HEK293 (cell line): Measurements from ENCODE around the gene DCTN4.

ENCODE experiments used
- AEBP2 ChIP-seq: fragments of 450-650 bp; formaldehyde crosslinking; IDR thresholded peaks from 2 replicates; pipeline ENCODE4 v1.5.1; 2016; ENCODE audit warnings: missing biosample characterization, missing genetic modification characterization, borderline replicate concordance
- ATF2 ChIP-seq: fragments of 450-650 bp; formaldehyde crosslinking; IDR thresholded peaks from 2 replicates; pipeline ENCODE4 v1.5.1; 2016; ENCODE audit warnings: missing biosample characterization, missing genetic modification characterization, low read depth
- EGR2 ChIP-seq: fragments of 450-650 bp; formaldehyde crosslinking; IDR thresholded peaks from 2 replicates; pipeline ENCODE4 v1.5.1; 2016; ENCODE audit warnings: low read depth, missing biosample characterization, missing genetic modification characterization
- HIC1 ChIP-seq: fragments of 450-650 bp; formaldehyde crosslinking; IDR thresholded peaks from 2 replicates; pipeline ENCODE4 v1.5.1; 2016; ENCODE audit warnings: missing biosample characterization, missing genetic modification characterization
- HOXC10 ChIP-seq: sonication (generic); formaldehyde crosslinking; IDR thresholded peaks from 2 replicates; pipeline ENCODE4 v1.8.1; 2023; ENCODE audit warnings: mild to moderate bottlenecking, missing genetic modification reagents
- OVOL3 ChIP-seq: fragments of 450-650 bp; formaldehyde crosslinking; IDR thresholded peaks from 2 replicates; pipeline ENCODE4 v1.5.1; 2016; ENCODE audit warnings: missing biosample characterization, missing genetic modification characterization
- PRDM4 ChIP-seq: fragments of 450-650 bp; formaldehyde crosslinking; IDR thresholded peaks from 2 replicates; pipeline ENCODE4 v1.5.1; 2017; ENCODE audit warnings: missing biosample characterization, missing genetic modification characterization
- PRDM6 ChIP-seq: fragments of 450-650 bp; formaldehyde crosslinking; IDR thresholded peaks from 2 replicates; pipeline ENCODE4 v1.5.1; 2017; ENCODE audit warnings: missing biosample characterization, missing genetic modification characterization
- SCRT2 ChIP-seq: fragments of 450-650 bp; formaldehyde crosslinking; IDR thresholded peaks from 2 replicates; pipeline ENCODE4 v1.5.1; 2016; ENCODE audit warnings: missing biosample characterization, missing genetic modification characterization
- SP7 ChIP-seq: fragments of 450-650 bp; formaldehyde crosslinking; IDR thresholded peaks from 2 replicates; pipeline ENCODE4 v1.5.1; 2016; ENCODE audit warnings: missing biosample characterization, missing genetic modification characterization
- ZBTB17 ChIP-seq: fragments of 450-650 bp; formaldehyde crosslinking; IDR thresholded peaks from 2 replicates; pipeline ENCODE4 v1.5.1; 2016; ENCODE audit warnings: missing biosample characterization, missing genetic modification characterization
- ZBTB6 ChIP-seq: fragments of 450-650 bp; formaldehyde crosslinking; IDR thresholded peaks from 2 replicates; pipeline ENCODE4 v1.5.1; 2017; ENCODE audit warnings: missing biosample characterization, missing genetic modification characterization
- ZEB2 ChIP-seq: fragments of 450-650 bp; formaldehyde crosslinking; IDR thresholded peaks from 2 replicates; pipeline ENCODE4 v1.5.1; 2016; ENCODE audit warnings: missing biosample characterization, missing genetic modification characterization
- ZNF10 ChIP-seq: fragments of 450-650 bp; formaldehyde crosslinking; IDR thresholded peaks from 2 replicates; pipeline ENCODE4 v1.5.1; 2017; ENCODE audit warnings: missing biosample characterization, missing genetic modification characterization
- ZNF157 ChIP-seq: fragments of 450-650 bp; formaldehyde crosslinking; IDR thresholded peaks from 2 replicates; pipeline ENCODE4 v1.5.1; 2016; ENCODE audit warnings: missing biosample characterization, missing genetic modification characterization
- ZNF18 ChIP-seq: fragments of 450-650 bp; formaldehyde crosslinking; IDR thresholded peaks from 2 replicates; pipeline ENCODE4 v1.5.1; 2016; ENCODE audit warnings: missing biosample characterization, missing genetic modification characterization
- ZNF19 ChIP-seq: fragments of 450-650 bp; formaldehyde crosslinking; IDR thresholded peaks from 2 replicates; pipeline ENCODE4; 2016; ENCODE audit warnings: missing biosample characterization, missing genetic modification characterization, low read depth
- ZNF221 ChIP-seq: fragments of 450-650 bp; formaldehyde crosslinking; IDR thresholded peaks from 2 replicates; pipeline ENCODE4 v1.5.1; 2017; ENCODE audit warnings: missing biosample characterization, missing genetic modification characterization, borderline replicate concordance
- ZNF248 ChIP-seq: fragments of 450-650 bp; formaldehyde crosslinking; IDR thresholded peaks from 2 replicates; pipeline ENCODE4 v1.5.1; 2017; ENCODE audit warnings: missing biosample characterization, missing genetic modification characterization
- ZNF366 ChIP-seq: fragments of 450-650 bp; formaldehyde crosslinking; conservative IDR thresholded peaks from 2 replicates; pipeline ENCODE4 v1.5.1; 2016; ENCODE audit warnings: missing biosample characterization, missing genetic modification characterization
- ZNF416 ChIP-seq: fragments of 450-650 bp; formaldehyde crosslinking; IDR thresholded peaks from 2 replicates; pipeline ENCODE4 v1.5.1; 2016; ENCODE audit warnings: missing biosample characterization, missing genetic modification characterization
- ZNF580 ChIP-seq: fragments of 450-650 bp; formaldehyde crosslinking; IDR thresholded peaks from 2 replicates; pipeline ENCODE4 v1.5.1; 2016; ENCODE audit warnings: missing biosample characterization, missing genetic modification characterization
- ZNF701 ChIP-seq: fragments of 450-650 bp; formaldehyde crosslinking; IDR thresholded peaks from 2 replicates; pipeline ENCODE4 v1.5.1; 2016; ENCODE audit warnings: missing biosample characterization, missing genetic modification characterization
- ZNF791 ChIP-seq: fragments of 450-650 bp; formaldehyde crosslinking; IDR thresholded peaks from 2 replicates; pipeline ENCODE4 v1.5.1; 2016; ENCODE audit warnings: missing biosample characterization, missing genetic modification characterization
- ZSCAN23 ChIP-seq: fragments of 450-650 bp; formaldehyde crosslinking; IDR thresholded peaks from 2 replicates; pipeline ENCODE4 v1.5.1; 2016; ENCODE audit warnings: missing biosample characterization, missing genetic modification characterization
- ZSCAN5A ChIP-seq: fragments of 450-650 bp; formaldehyde crosslinking; IDR thresholded peaks from 2 replicates; pipeline ENCODE4 v1.5.1; 2016; ENCODE audit warnings: missing biosample characterization, missing genetic modification characterization
- ZXDB ChIP-seq: fragments of 450-650 bp; formaldehyde crosslinking; IDR thresholded peaks from 2 replicates; pipeline ENCODE4 v1.5.1; 2016; ENCODE audit warnings: missing biosample characterization, missing genetic modification characterization

Gene DCTN4

GRCh38 chr5:150783422-150783928 is 24.7 kb upstream of the DCTN4 start (continued):
- peak; percentile 71 for TF ChIP-seq PRDM4 (tag by site-specific recombination)
- TF ChIP-seq HIC1 (tag by site-specific recombination) = peak; percentile 48; the same call in 1 of the 2 replicates
- no peak for TF ChIP-seq ATF2 (tag by site-specific recombination)
- TF ChIP-seq ZSCAN5A (tag by site-specific recombination) = no peak
- no peak for TF ChIP-seq ZNF221 (tag by site-specific recombination)
- no peak for TF ChIP-seq ZNF157
- TF ChIP-seq ZXDB (tag by site-specific recombination) = peak; percentile 67; the same call in 1 of the 2 replicates
- TF ChIP-seq ZNF248 (tag by site-specific recombination) = no peak
- peak; percentile 64 for TF ChIP-seq ZNF366 (tag by site-specific recombination)
- TF ChIP-seq ZNF701 = no peak
- TF ChIP-seq HOXC10 (CRISPR knock-in tag) = no peak
- no peak for TF ChIP-seq ZNF416 (tag by site-specific recombination)
- TF ChIP-seq EGR2 = no peak
- TF ChIP-seq ZSCAN23 (tag by site-specific recombination) = no peak
- no peak for TF ChIP-seq ZNF791 (tag by site-specific recombination)
- TF ChIP-seq ZNF19 (tag by site-specific recombination) = no peak
- no peak for TF ChIP-seq ZBTB6 (tag by site-specific recombination)
- TF ChIP-seq ZEB2 = peak; percentile 81
- peak; percentile 78 for TF ChIP-seq PRDM6
- no peak for TF ChIP-seq AEBP2 (tag by site-specific recombination)
- no peak for TF ChIP-seq SCRT2 (tag by site-specific recombination)
- no peak for TF ChIP-seq ZNF10 (tag by site-specific recombination)
- TF ChIP-seq OVOL3 = peak; percentile 67; the same call in 1 of the 2 replicates
- TF ChIP-seq ZNF18 (tag by site-specific recombination) = peak; percentile 79; the same call in 1 of the 2 replicates
- peak; percentile 80 for TF ChIP-seq ZNF580 (tag by site-specific recombination)
- TF ChIP-seq SP7 (tag by site-specific recombination) = peak; percentile 65
- TF ChIP-seq ZBTB17 = peak; percentile 56
